ENCODE data around the gene ELOF1.
"Not testable (repeated sequence)": the region's sequence is repeated elsewhere in the genome, so short reads cannot be mapped to it uniquely, and the experiment has no call there.

ELOF1 gene

DNA sequence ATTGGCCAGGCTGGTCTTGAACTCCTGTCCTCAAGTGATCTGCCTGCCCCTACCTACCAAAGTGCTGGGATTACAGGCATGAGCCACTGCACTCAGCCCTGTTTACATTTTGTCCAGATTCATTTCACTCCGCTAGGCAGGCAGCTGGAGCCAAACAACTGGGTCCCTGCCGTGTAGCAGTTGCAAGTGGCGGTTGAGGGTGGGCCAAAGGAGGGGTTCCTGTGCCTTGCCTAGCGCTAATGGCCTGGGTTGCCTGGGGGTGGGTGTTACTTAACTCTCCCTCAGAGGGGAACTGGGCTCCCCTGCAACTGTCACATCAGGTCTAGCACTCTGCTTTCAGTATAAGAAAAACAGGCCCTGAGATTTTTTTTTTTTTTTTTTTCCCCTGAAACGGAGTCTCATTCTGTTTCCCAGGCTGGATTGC lies 11.0 kb upstream of the ELOF1 start:
- H3K9ac ChIP-seq = no peak overlapping the region
- no peak overlapping the region for H3K27ac ChIP-seq
- no peak overlapping the region for H3K4me2 ChIP-seq

DNA sequence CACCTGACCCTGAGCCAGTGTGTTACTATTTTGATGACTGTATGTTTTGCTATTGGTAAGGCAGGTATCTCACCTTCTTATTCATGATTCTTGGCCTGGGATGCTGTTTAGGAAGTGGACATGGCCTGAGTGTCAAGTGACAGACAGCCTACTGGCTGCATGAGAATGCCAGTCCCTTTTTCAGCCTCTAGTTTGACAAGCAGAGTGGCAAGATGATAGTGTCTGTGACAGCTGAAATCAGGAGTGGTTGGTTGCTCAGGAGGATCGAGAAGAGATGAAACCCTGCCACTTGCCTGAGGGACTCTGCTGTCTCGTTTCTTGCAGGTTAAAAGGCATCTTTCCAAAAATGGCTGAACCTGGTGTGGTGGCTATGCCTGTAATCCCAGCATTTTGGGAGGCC lies 7.1 kb upstream of the ELOF1 start:
- H3K4me2 ChIP-seq = no peak overlapping the region
- no peak overlapping the region for H3K9ac ChIP-seq
- no peak overlapping the region for H2AFZ ChIP-seq (ENCODE audit: low read depth)
- no peaks in the 10 kb centered on the region for H3K36me3 ChIP-seq (ENCODE audit: insufficient read depth)
- no peaks in the 10 kb centered on the region for H3K4me1 ChIP-seq (ENCODE audit: low read depth, poor library complexity, severe bottlenecking)
- no peaks in the 10 kb centered on the region for H3K79me2 ChIP-seq (ENCODE audit: insufficient read depth, low read depth)
- no peaks in the 10 kb centered on the region for H3K27me3 ChIP-seq (ENCODE audit: insufficient read depth, low read depth)
- no peak overlapping the region for H3K27ac ChIP-seq
- TF ChIP-seq, protein P1, sequence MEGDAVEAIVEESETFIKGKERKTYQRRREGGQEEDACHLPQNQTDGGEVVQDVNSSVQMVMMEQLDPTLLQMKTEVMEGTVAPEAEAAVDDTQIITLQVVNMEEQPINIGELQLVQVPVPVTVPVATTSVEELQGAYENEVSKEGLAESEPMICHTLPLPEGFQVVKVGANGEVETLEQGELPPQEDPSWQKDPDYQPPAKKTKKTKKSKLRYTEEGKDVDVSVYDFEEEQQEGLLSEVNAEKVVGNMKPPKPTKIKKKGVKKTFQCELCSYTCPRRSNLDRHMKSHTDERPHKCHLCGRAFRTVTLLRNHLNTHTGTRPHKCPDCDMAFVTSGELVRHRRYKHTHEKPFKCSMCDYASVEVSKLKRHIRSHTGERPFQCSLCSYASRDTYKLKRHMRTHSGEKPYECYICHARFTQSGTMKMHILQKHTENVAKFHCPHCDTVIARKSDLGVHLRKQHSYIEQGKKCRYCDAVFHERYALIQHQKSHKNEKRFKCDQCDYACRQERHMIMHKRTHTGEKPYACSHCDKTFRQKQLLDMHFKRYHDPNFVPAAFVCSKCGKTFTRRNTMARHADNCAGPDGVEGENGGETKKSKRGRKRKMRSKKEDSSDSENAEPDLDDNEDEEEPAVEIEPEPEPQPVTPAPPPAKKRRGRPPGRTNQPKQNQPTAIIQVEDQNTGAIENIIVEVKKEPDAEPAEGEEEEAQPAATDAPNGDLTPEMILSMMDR (conservative IDR thresholded peaks at IDR 0.05; ENCODE audit: low read depth, low read length) = no peak
- H4K20me1 ChIP-seq (ENCODE audit: insufficient read depth) = no peaks in the 10 kb centered on the region
- no peak overlapping the region for H3K4me3 ChIP-seq (IDR thresholded peaks at IDR 0.05; ENCODE audit: insufficient read depth, low read depth, low read length)

More for the DNA sequence above, 11.0 kb upstream of the ELOF1 start:
- TF ChIP-seq, protein P1 (conservative IDR thresholded peaks at IDR 0.05; ENCODE audit: low read depth, low read length) = no peak
- H3K79me2 ChIP-seq (ENCODE audit: insufficient read depth, low read depth) = no peaks in the 10 kb centered on the region
- no peak overlapping the region for H3K4me3 ChIP-seq (IDR thresholded peaks at IDR 0.05; ENCODE audit: insufficient read depth, low read depth, low read length)
- H3K4me1 ChIP-seq (ENCODE audit: low read depth, poor library complexity, severe bottlenecking) = no peaks in the 10 kb centered on the region
- H2AFZ ChIP-seq (ENCODE audit: low read depth) = no peak overlapping the region
- no peaks in the 10 kb centered on the region for H3K27me3 ChIP-seq (ENCODE audit: insufficient read depth, low read depth)
- H4K20me1 ChIP-seq (ENCODE audit: insufficient read depth) = no peaks in the 10 kb centered on the region
- H3K36me3 ChIP-seq (ENCODE audit: insufficient read depth) = no peaks in the 10 kb centered on the region

GRCh38 chr19:11565649-11565980 lies 6.6 kb upstream of the ELOF1 start:
- not testable (repeated sequence) for H3K4me2 ChIP-seq, H3K27ac ChIP-seq

DNA sequence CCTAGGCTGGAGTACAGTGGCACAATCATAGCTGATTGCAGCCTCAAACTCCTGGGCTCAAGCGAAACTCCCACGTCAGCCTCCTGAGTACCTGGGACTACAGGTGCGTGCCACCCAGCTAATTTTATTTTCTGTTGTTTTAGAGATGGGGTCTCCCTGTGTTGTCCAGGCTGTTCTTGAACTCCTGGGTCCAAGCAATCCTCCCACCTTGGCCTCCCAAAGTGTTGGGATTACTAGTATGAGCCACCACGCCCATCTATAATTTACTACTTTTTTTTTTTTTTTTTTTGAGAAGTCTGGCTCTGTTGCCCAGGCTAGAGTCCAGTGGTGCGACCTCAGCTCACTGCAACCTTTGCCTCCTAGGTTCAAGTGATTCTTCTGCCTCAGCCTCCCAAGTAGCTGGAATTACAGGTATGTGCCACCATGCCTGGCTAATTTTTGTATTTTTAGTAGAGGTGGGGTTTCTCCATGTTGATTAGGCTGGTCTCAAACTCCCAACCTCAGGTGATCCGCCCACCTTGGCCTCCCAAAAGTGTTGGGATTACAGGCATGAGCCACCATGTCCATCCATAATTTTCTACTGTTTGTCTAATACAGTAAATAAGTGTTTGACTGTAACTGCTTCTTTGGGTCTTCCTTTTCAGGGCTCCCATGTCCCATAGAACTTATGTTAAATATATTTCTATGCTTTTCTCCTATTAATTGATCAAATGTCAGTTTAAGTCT lies 5.2 kb upstream of the ELOF1 start:
- H3K27ac ChIP-seq; H3K9ac ChIP-seq; H4K20me1 ChIP-seq (ENCODE audit: insufficient read depth); H3K36me3 ChIP-seq (ENCODE audit: insufficient read depth); H2AFZ ChIP-seq (ENCODE audit: low read depth); H3K4me1 ChIP-seq (ENCODE audit: low read depth, poor library complexity, severe bottlenecking); H3K27me3 ChIP-seq (ENCODE audit: insufficient read depth, low read depth); H3K4me3 ChIP-seq (IDR thresholded peaks at IDR 0.05; ENCODE audit: insufficient read depth, low read depth, low read length); H3K79me2 ChIP-seq (ENCODE audit: insufficient read depth, low read depth); H3K4me2 ChIP-seq: not testable (repeated sequence)

More at GRCh38 chr19:11565649-11565980, 6.6 kb upstream of the ELOF1 start:
- H3K79me2 ChIP-seq (ENCODE audit: insufficient read depth, low read depth); H3K4me3 ChIP-seq (IDR thresholded peaks at IDR 0.05; ENCODE audit: insufficient read depth, low read depth, low read length); H3K4me1 ChIP-seq (ENCODE audit: low read depth, poor library complexity, severe bottlenecking); H3K36me3 ChIP-seq (ENCODE audit: insufficient read depth); H2AFZ ChIP-seq (ENCODE audit: low read depth); H3K9ac ChIP-seq; H4K20me1 ChIP-seq (ENCODE audit: insufficient read depth); H3K27me3 ChIP-seq (ENCODE audit: insufficient read depth, low read depth): not testable (repeated sequence)

- H2AFZ ChIP-seq (ENCODE audit: low read depth) = no peak overlapping the region
- H3K79me2 ChIP-seq (ENCODE audit: insufficient read depth, low read depth) = peaks cover 2% of the 10 kb centered on the region
- H3K4me1 ChIP-seq (ENCODE audit: low read depth, poor library complexity, severe bottlenecking) = peaks cover 6% of the 10 kb centered on the region
- no peaks in the 10 kb centered on the region for H3K27me3 ChIP-seq (ENCODE audit: insufficient read depth, low read depth)
- no peak overlapping the region for H3K4me2 ChIP-seq
- no peaks in the 10 kb centered on the region for H3K36me3 ChIP-seq (ENCODE audit: insufficient read depth)
- H3K9ac ChIP-seq = no peak overlapping the region
- H3K27ac ChIP-seq = no peak overlapping the region
- H3K4me3 ChIP-seq (IDR thresholded peaks at IDR 0.05; ENCODE audit: insufficient read depth, low read depth, low read length) = no peak overlapping the region
- H4K20me1 ChIP-seq (ENCODE audit: insufficient read depth) = no peaks in the 10 kb centered on the region
- TF ChIP-seq, protein P1 (conservative IDR thresholded peaks at IDR 0.05; ENCODE audit: low read depth, low read length) = no peak
Observed at GRCh38 chr19:11563532-11563931, 4.5 kb upstream of the ELOF1 start.
